Bronchial epithelial cell (primary cell): ENCODE data around the gene AQR. TPM values are rescaled to one million over a fixed set of nuclear protein-coding genes. Genes with fewer than 3 reads are reported as not detected.

Experiments used
- DNase-seq: peaks from one replicate; pipeline ENCODE4 v3.0.0-alpha.2; 2010; ENCODE audit warnings: low read depth
- FAIRE-seq: peaks from 2 replicates; lab custom pipeline; 2011; peaks lifted over from hg19 to GRCh38; lab: Jason Lieb, UNC
- H3K27me3 ChIP-seq: 2 replicates; pipeline ENCODE4 v1.5.1; 2011; ENCODE audit warnings: low read length; ENCODE audit not compliant: control insufficient read depth, insufficient read depth
- H3K36me3 ChIP-seq: 2 replicates; pipeline ENCODE4 v1.5.1; 2011; ENCODE audit warnings: low read length; ENCODE audit not compliant: control insufficient read depth, insufficient read depth
- H3K4me3 ChIP-seq: 2 replicates; pipeline ENCODE4 v1.5.1; 2011; ENCODE audit warnings: mild to moderate bottlenecking, low read depth, low read length, control low read depth
- CTCF ChIP-seq: IDR thresholded peaks from 2 replicates; pipeline ENCODE4 v1.5.1; 2011; ENCODE audit warnings: mild to moderate bottlenecking, moderate library complexity, low read length, control low read depth, inconsistent platforms; ENCODE audit not compliant: insufficient read depth, severe bottlenecking
- total RNA-seq: library from RNA; depleted of rRNA; stranded (reverse); fragments of >200 nt; gene quantifications from 2 replicates; pipeline ENCODE4 v1.2.1, GENCODE V29; 2014

The AQR gene
- total RNA-seq, 1 donor from 2014 or later, result 14.7 TPM

GRCh38 chr15:34804776-34805175 is 164.8 kb downstream of the AQR start:
- peaks cover 4% of the 10 kb centered on the region for H3K27me3 ChIP-seq
- TF ChIP-seq CTCF, result no peak
- DNase-seq, result no peak
- H3K4me3 ChIP-seq, result no peak overlapping the region
- H3K36me3 ChIP-seq, result no peaks in the 10 kb centered on the region
- no peak for FAIRE-seq

- H3K4me3 ChIP-seq, result no peak overlapping the region
- no peak for TF ChIP-seq CTCF
- no peak for DNase-seq
- no peak for FAIRE-seq
- peaks cover 7% of the 10 kb centered on the region for H3K27me3 ChIP-seq
- no peaks in the 10 kb centered on the region for H3K36me3 ChIP-seq
These were observed 165.4 kb downstream of the AQR start for GRCh38 chr15:34804113-34804512.

GRCh38 chr15:34802803-34803750 is 166.5 kb downstream of the AQR start:
- DNase-seq (peak; percentile 34), FAIRE-seq (no peak)
- no peak for TF ChIP-seq CTCF

GRCh38 chr15:34802371-34802770 is 167.2 kb downstream of the AQR start:
- Histone ChIP-seq H3K4me3 (no peak overlapping the region), H3K27me3 (peaks cover 11% of the 10 kb centered on the region), H3K36me3 (no peaks in the 10 kb centered on the region)
- TF ChIP-seq CTCF, result no peak
- FAIRE-seq, result no peak
- no peak for DNase-seq

More at GRCh38 chr15:34802803-34803750, 166.5 kb downstream of the AQR start:
- Histone ChIP-seq H3K4me3 (no peak overlapping the region), H3K27me3 (peaks cover 9% of the 10 kb centered on the region), H3K36me3 (no peaks in the 10 kb centered on the region)

Other genes starting within 250 kb of the AQR start
- gene GJD2, start 214.7 kb downstream of the AQR start, total RNA-seq, result not detected in 2 replicates
- not detected in 2 replicates for gene ACTC1, start 174.2 kb downstream of the AQR start, total RNA-seq
- 59.0 and 76.2 TPM in 2 replicates for gene ZNF770, start 18.5 kb upstream of the AQR start, total RNA-seq
- not detected in 2 replicates for gene NANOGP8, start 115.6 kb upstream of the AQR start, total RNA-seq